BJ (cell line): Measurements from ENCODE around the gene SGK1. TPM values are rescaled to one million over a fixed set of nuclear protein-coding genes. Genes with fewer than 3 reads are reported as not detected.
"Not testable (repeated sequence)": the region's sequence is repeated elsewhere in the genome, so short reads cannot be mapped to it uniquely, and the experiment has no call there.

Experiments
- CTCF ChIA-PET: fragments of 350-600 bp; formaldehyde crosslinking; extraction: SDS; loops from one replicate; lab custom pipeline; 2021; ENCODE audit warnings: antibody characterized with exemption, inconsistent platforms; lab: Yijun Ruan, JAX
- POLR2A ChIA-PET: fragments of 300-600 bp; sonication (Branson Sonifier 250); formaldehyde crosslinking; extraction: SDS; loops from one replicate; lab custom pipeline; 2021; ENCODE audit warnings: antibody characterized with exemption; lab: Charles Lee
- DNase-seq: peaks from one replicate; pipeline ENCODE4 v3.0.0-alpha.2; 2011; ENCODE audit warnings: low read depth
- H3K27me3 ChIP-seq: 2 replicates; pipeline ENCODE4 v1.6.0; 2011; ENCODE audit warnings: low read length; ENCODE audit not compliant: control insufficient read depth, insufficient read depth
- H3K36me3 ChIP-seq: 2 replicates; pipeline ENCODE4 v1.5.1; 2011; ENCODE audit warnings: low read length; ENCODE audit not compliant: control insufficient read depth, insufficient read depth
- H3K4me3 ChIP-seq: 2 replicates; pipeline ENCODE4 v1.5.1; 2011; ENCODE audit warnings: low read depth, mild to moderate bottlenecking, control low read depth, low read length
- polyA plus RNA-seq: library from polyadenylated mRNA; depleted of rRNA; stranded (reverse); fragments of >200 nt; gene quantifications from 2 replicates; pipeline ENCODE4 v1.2.3, GENCODE V29; 2011
- TF ChIP-seq, protein P1 (sequence below): IDR thresholded peaks from 2 replicates; pipeline ENCODE4 v1.5.1; 2011; ENCODE audit warnings: low read depth, mild to moderate bottlenecking, control low read depth, inconsistent platforms, low read length, moderate library complexity; ENCODE audit not compliant: insufficient read depth

The SGK1 gene
- polyA plus RNA-seq, 1 experiment: 179 TPM

DNA sequence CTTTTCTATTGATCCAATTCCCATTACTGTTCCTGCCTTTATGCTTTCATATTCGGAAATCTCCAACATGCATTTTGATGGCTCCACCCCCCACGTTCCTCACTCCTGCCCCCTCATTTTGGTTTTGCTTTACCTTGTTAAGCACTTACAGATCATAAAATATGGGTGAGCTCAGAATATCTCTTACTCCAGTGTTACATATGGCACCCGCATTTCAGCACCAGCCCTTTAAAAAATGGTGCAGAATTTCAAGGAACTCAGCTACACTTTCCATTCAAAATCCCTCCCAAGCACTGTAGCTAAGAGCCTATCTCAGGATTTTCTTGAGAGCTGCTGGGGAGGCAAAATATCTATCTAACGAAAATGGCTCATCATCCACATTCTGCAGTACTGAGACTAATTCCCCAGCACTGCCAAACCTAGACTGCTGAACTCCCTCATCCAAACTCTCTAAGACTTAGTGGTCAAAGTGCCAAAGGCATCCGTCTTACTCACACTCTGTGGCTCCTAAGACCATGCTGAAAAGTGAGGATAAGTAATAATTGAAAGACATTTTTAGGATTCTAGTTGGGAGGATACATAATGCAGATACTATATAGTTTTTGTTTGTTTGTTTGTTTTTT is 7.8 kb downstream of the SGK1 start:
- POLR2A ChIA-PET: no interaction called here
- no peak for DNase-seq

DNA sequence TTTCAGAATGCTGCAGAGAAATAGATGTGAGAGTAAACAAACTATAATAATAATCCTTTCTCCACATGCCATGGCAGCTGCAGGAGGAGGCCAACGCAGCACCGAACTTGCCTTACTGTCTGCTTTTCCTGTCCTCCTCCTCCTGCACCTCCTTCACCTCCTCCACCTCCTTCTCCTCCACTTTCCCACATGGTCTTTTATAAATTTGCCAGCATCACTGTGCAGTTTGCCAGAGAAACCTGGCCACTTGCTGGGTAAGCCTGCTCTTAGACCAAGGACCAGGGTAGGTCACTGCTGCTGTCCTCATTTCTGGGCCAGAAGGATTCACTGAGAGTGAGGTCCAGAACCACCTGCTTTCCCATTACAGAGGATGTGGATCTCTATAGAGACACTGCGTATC is 8.7 kb downstream of the SGK1 start:
- Histone ChIP-seq H3K27me3 (no peaks in the 10 kb centered on the region), H3K36me3 (no peaks in the 10 kb centered on the region), H3K4me3 (no peak overlapping the region)
- TF ChIP-seq, protein P1, sequence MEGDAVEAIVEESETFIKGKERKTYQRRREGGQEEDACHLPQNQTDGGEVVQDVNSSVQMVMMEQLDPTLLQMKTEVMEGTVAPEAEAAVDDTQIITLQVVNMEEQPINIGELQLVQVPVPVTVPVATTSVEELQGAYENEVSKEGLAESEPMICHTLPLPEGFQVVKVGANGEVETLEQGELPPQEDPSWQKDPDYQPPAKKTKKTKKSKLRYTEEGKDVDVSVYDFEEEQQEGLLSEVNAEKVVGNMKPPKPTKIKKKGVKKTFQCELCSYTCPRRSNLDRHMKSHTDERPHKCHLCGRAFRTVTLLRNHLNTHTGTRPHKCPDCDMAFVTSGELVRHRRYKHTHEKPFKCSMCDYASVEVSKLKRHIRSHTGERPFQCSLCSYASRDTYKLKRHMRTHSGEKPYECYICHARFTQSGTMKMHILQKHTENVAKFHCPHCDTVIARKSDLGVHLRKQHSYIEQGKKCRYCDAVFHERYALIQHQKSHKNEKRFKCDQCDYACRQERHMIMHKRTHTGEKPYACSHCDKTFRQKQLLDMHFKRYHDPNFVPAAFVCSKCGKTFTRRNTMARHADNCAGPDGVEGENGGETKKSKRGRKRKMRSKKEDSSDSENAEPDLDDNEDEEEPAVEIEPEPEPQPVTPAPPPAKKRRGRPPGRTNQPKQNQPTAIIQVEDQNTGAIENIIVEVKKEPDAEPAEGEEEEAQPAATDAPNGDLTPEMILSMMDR: no peak
- POLR2A ChIA-PET: no interaction called here
- DNase-seq: no peak
- CTCF ChIA-PET: no interaction called here

More for the DNA sequence above, 7.8 kb downstream of the SGK1 start:
- Histone ChIP-seq H3K4me3 (no peak overlapping the region), H3K36me3 (no peaks in the 10 kb centered on the region), H3K27me3 (no peaks in the 10 kb centered on the region)
- TF ChIP-seq, protein P1: no peak
- CTCF ChIA-PET: no interaction called here

- Histone ChIP-seq H3K4me3 (no peak overlapping the region), H3K36me3 (no peaks in the 10 kb centered on the region), H3K27me3 (no peaks in the 10 kb centered on the region)
- DNase-seq: no peak
- ChIA-PET POLR2A (no interaction called here), CTCF (no interaction called here)
- TF ChIP-seq, protein P1: no peak
Measured at GRCh38 chr6:134308800-134309199, 9.1 kb downstream of the SGK1 start.

- TF ChIP-seq, protein P1: no peak
- Histone ChIP-seq H3K27me3 (no peaks in the 10 kb centered on the region), H3K4me3 (no peak overlapping the region), H3K36me3 (no peaks in the 10 kb centered on the region)
- no peak for DNase-seq
- ChIA-PET CTCF (no interaction called here), POLR2A (no interaction called here)
Measured at GRCh38 chr6:134307870-134308269, 10.0 kb downstream of the SGK1 start.

- TF ChIP-seq, protein P1: no peak
- no peak for DNase-seq
- ChIA-PET POLR2A (no interaction called here), CTCF (no interaction called here)
- no peaks in the 10 kb centered on the region for H3K27me3 ChIP-seq
- H3K4me3 ChIP-seq: no peak overlapping the region
- H3K36me3 ChIP-seq: no peaks in the 10 kb centered on the region
Measured at GRCh38 chr6:134307075-134307474, 10.8 kb downstream of the SGK1 start.

DNA sequence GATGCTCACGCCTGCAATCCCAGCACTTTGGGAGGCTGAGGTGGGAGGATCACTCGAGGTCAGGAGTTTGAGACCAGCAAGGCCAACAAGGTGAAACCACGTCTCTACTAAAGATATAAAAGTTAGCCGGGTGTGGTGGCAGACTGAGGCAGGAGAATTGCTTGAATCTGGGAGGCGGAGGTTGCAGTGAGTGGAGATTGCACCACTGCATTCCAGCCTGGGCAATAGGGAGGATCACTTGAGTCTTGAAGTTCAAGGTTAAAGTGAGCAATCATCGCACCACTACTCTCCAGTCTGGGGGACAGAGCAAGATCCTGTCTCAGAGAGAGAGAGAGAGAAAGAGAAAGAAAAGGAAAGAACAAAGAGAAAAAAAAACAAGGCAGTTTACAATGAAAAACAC is 13.5 kb downstream of the SGK1 start:
- H3K4me3 ChIP-seq, H3K27me3 ChIP-seq, DNase-seq, POLR2A ChIA-PET, CTCF ChIA-PET, H3K36me3 ChIP-seq: not testable (repeated sequence)
